Measurements from ENCODE around the gene KDELR1.

- TF ChIP-seq POLR2A (IDR thresholded peaks at IDR 0.05) (no peak), CTCF (IDR thresholded peaks at IDR 0.05) (no peak)
Measured at GRCh38 chr19:48359123-48359522, 32.2 kb downstream of the KDELR1 start.

Measured in esophagus squamous epithelium (tissue), 4 donors.